Effector memory CD8-positive, alpha-beta T cell (primary cell): ENCODE measurements around the gene GPC3.
"Not testable (repeated sequence)": the region's sequence is repeated elsewhere in the genome, so short reads cannot be mapped to it uniquely, and the experiment has no call there.

Experiments used
- ATAC-seq: fragments of 150-1000 bp; cut with Tn5 transposase; replicated peaks from 2 replicates; pipeline ENCODE4 v1.10.0; 2021; ENCODE audit warnings: mild to moderate bottlenecking, moderate library complexity
- DNase-seq, 3 experiments: peaks; one replicate each; pipeline ENCODE4 v3.0.0; 2021
- H3K27ac Mint-ChIP-seq, 2 donors: one replicate each; pipeline ENCODE4 v1.8.0; 2022; ENCODE audit warnings: mild to moderate bottlenecking in 2 of 2, mixed read lengths in 2 of 2, moderate library complexity in 2 of 2
- H3K27me3 Mint-ChIP-seq, 2 donors: one replicate each; pipeline ENCODE4 v1.8.0; 2022; ENCODE audit warnings: mixed read lengths in 2 of 2
- H3K36me3 Mint-ChIP-seq: one replicate; pipeline ENCODE4 v1.8.0; 2022; ENCODE audit warnings: mild to moderate bottlenecking, moderate library complexity, mixed read lengths; ENCODE audit not compliant: insufficient read depth
- H3K4me1 Mint-ChIP-seq, 2 donors: one replicate each; pipeline ENCODE4 v1.8.0; 2022; ENCODE audit warnings: low read depth in 2 of 2, mixed read lengths in 2 of 2
- H3K4me3 Mint-ChIP-seq, 2 donors: one replicate each; pipeline ENCODE4 v1.8.0; 2022; ENCODE audit warnings: mild to moderate bottlenecking in 2 of 2, mixed read lengths in 2 of 2, moderate library complexity in 2 of 2
- H3K9me3 Mint-ChIP-seq, 2 donors: one replicate each; pipeline ENCODE4 v1.8.0; 2022; ENCODE audit warnings: mixed read lengths in 2 of 2

GPC3 gene

GRCh38 chrX:133640161-133641015, 345.0 kb downstream of the GPC3 start:
- ATAC-seq: no peak
- no peaks in the 10 kb centered on the region for H3K9me3 Mint-ChIP-seq
- H3K4me1 Mint-ChIP-seq: no peaks in the 10 kb centered on the region
- H3K4me3 Mint-ChIP-seq: no peak overlapping the region
- DNase-seq: no peak
- H3K36me3 Mint-ChIP-seq: no peaks in the 10 kb centered on the region
- no peak overlapping the region for H3K27ac Mint-ChIP-seq
- no peaks in the 10 kb centered on the region for H3K27me3 Mint-ChIP-seq

GRCh38 chrX:133639726-133640125, 345.7 kb downstream of the GPC3 start:
- no peak overlapping the region for H3K4me3 Mint-ChIP-seq
- DNase-seq: no peak

GRCh38 chrX:133638285-133638684, 347.1 kb downstream of the GPC3 start:
- no peaks in the 10 kb centered on the region for H3K9me3 Mint-ChIP-seq
- H3K4me1 Mint-ChIP-seq: peaks cover 0 to 2% of the 10 kb centered on the region in 2 donors
- DNase-seq (no peak), ATAC-seq (no peak)
- H3K36me3 Mint-ChIP-seq: no peaks in the 10 kb centered on the region
- H3K4me3 Mint-ChIP-seq: no peak overlapping the region
- no peak overlapping the region for H3K27ac Mint-ChIP-seq
- H3K27me3 Mint-ChIP-seq: no peaks in the 10 kb centered on the region

More at GRCh38 chrX:133639726-133640125, 345.7 kb downstream of the GPC3 start:
- H3K27me3 Mint-ChIP-seq: no peaks in the 10 kb centered on the region
- no peak overlapping the region for H3K27ac Mint-ChIP-seq
- ATAC-seq: no peak
- H3K9me3 Mint-ChIP-seq: no peaks in the 10 kb centered on the region
- no peaks in the 10 kb centered on the region for H3K4me1 Mint-ChIP-seq
- H3K36me3 Mint-ChIP-seq: no peaks in the 10 kb centered on the region

GRCh38 chrX:133637765-133638164, 347.6 kb downstream of the GPC3 start:
- Mint-ChIP-seq H3K4me1 (peaks cover 0 to 2% of the 10 kb centered on the region in 2 donors), H3K27me3 (no peaks in the 10 kb centered on the region), H3K4me3 (no peak overlapping the region), H3K27ac (no peak overlapping the region), H3K9me3 (no peaks in the 10 kb centered on the region), H3K36me3 (no peaks in the 10 kb centered on the region)
- DNase-seq (no peak), ATAC-seq (no peak)

- ATAC-seq: no peak
- no peak for DNase-seq
- no peak overlapping the region for H3K27ac Mint-ChIP-seq
- H3K4me1 Mint-ChIP-seq: peaks cover 0 to 2% of the 10 kb centered on the region in 2 donors
- no peaks in the 10 kb centered on the region for H3K27me3 Mint-ChIP-seq
- H3K36me3 Mint-ChIP-seq: no peaks in the 10 kb centered on the region
- no peak overlapping the region for H3K4me3 Mint-ChIP-seq
- no peaks in the 10 kb centered on the region for H3K9me3 Mint-ChIP-seq
Measured at GRCh38 chrX:133636009-133636408, 349.4 kb downstream of the GPC3 start.

- H3K4me1 Mint-ChIP-seq: peaks cover 0 to 2% of the 10 kb centered on the region in 2 donors
- no peaks in the 10 kb centered on the region for H3K36me3 Mint-ChIP-seq
- H3K27me3 Mint-ChIP-seq: no peaks in the 10 kb centered on the region
- no peak overlapping the region for H3K27ac Mint-ChIP-seq
- H3K9me3 Mint-ChIP-seq: no peaks in the 10 kb centered on the region
- ATAC-seq (no peak), DNase-seq (no peak)
- no peak overlapping the region for H3K4me3 Mint-ChIP-seq
Measured at GRCh38 chrX:133634416-133634815, 351.0 kb downstream of the GPC3 start.

GRCh38 chrX:133633950-133634349, 351.4 kb downstream of the GPC3 start:
- peaks cover 0 to 2% of the 10 kb centered on the region in 2 donors for H3K4me1 Mint-ChIP-seq
- no peaks in the 10 kb centered on the region for H3K27me3 Mint-ChIP-seq
- H3K9me3 Mint-ChIP-seq: no peaks in the 10 kb centered on the region
- no peak overlapping the region for H3K4me3 Mint-ChIP-seq
- DNase-seq (no peak), ATAC-seq (no peak)
- no peaks in the 10 kb centered on the region for H3K36me3 Mint-ChIP-seq
- H3K27ac Mint-ChIP-seq: no peak overlapping the region

GRCh38 chrX:133633162-133633561, 352.2 kb downstream of the GPC3 start:
- H3K27ac Mint-ChIP-seq: no peak overlapping the region
- ATAC-seq (no peak), DNase-seq (no peak)
- H3K27me3 Mint-ChIP-seq: no peaks in the 10 kb centered on the region
- H3K9me3 Mint-ChIP-seq: no peaks in the 10 kb centered on the region
- no peak overlapping the region for H3K4me3 Mint-ChIP-seq
- H3K4me1 Mint-ChIP-seq: peaks cover 0 to 2% of the 10 kb centered on the region in 2 donors
- H3K36me3 Mint-ChIP-seq: no peaks in the 10 kb centered on the region

- no peak for ATAC-seq
- Mint-ChIP-seq H3K9me3 (no peaks in the 10 kb centered on the region), H3K4me3 (no peak overlapping the region), H3K27me3 (no peaks in the 10 kb centered on the region), H3K4me1 (peaks cover 0 to 2% of the 10 kb centered on the region in 2 donors), H3K36me3 (no peaks in the 10 kb centered on the region), H3K27ac (no peak overlapping the region)
- DNase-seq: no peak
Measured at GRCh38 chrX:133630362-133630761, 355.0 kb downstream of the GPC3 start.

GRCh38 chrX:133627673-133628072, 357.7 kb downstream of the GPC3 start:
- ATAC-seq (no peak), DNase-seq (no peak)
- H3K9me3 Mint-ChIP-seq: no peaks in the 10 kb centered on the region
- H3K4me1 Mint-ChIP-seq: no peaks in the 10 kb centered on the region
- no peak overlapping the region for H3K4me3 Mint-ChIP-seq
- no peak overlapping the region for H3K27ac Mint-ChIP-seq
- no peaks in the 10 kb centered on the region for H3K36me3 Mint-ChIP-seq
- no peaks in the 10 kb centered on the region for H3K27me3 Mint-ChIP-seq

- not testable (repeated sequence) for ATAC-seq, H3K27me3 Mint-ChIP-seq, H3K27ac Mint-ChIP-seq, H3K36me3 Mint-ChIP-seq, H3K4me3 Mint-ChIP-seq, DNase-seq, H3K4me1 Mint-ChIP-seq, H3K9me3 Mint-ChIP-seq
Measured at GRCh38 chrX:133621384-133621783, 364.0 kb downstream of the GPC3 start.

- Mint-ChIP-seq H3K4me1 (no peaks in the 10 kb centered on the region), H3K27me3 (no peaks in the 10 kb centered on the region), H3K9me3 (peaks cover 0 to 9% of the 10 kb centered on the region in 2 donors), H3K36me3 (no peaks in the 10 kb centered on the region), H3K4me3 (no peak overlapping the region), H3K27ac (no peak overlapping the region)
- no peak for DNase-seq
- no peak for ATAC-seq
Measured at GRCh38 chrX:133611676-133612075, 373.7 kb downstream of the GPC3 start.

GRCh38 chrX:133610056-133610455, 375.3 kb downstream of the GPC3 start:
- peaks cover 0 to 9% of the 10 kb centered on the region in 2 donors for H3K9me3 Mint-ChIP-seq
- H3K27me3 Mint-ChIP-seq: no peaks in the 10 kb centered on the region
- no peaks in the 10 kb centered on the region for H3K36me3 Mint-ChIP-seq
- DNase-seq (no peak), ATAC-seq (no peak)
- H3K27ac Mint-ChIP-seq: no peak overlapping the region
- no peaks in the 10 kb centered on the region for H3K4me1 Mint-ChIP-seq
- H3K4me3 Mint-ChIP-seq: no peak overlapping the region

GRCh38 chrX:133609166-133609565, 376.2 kb downstream of the GPC3 start:
- Mint-ChIP-seq H3K9me3 (peaks cover 0 to 6% of the 10 kb centered on the region in 2 donors), H3K27ac (no peak overlapping the region), H3K36me3 (no peaks in the 10 kb centered on the region), H3K4me3 (no peak overlapping the region), H3K4me1 (no peaks in the 10 kb centered on the region), H3K27me3 (no peaks in the 10 kb centered on the region)
- no peak for DNase-seq
- no peak for ATAC-seq
